GM18526 (cell line): ENCODE data around the gene GRAMD1A.

ENCODE experiments used
- POLR2A ChIP-seq: IDR thresholded peaks from 3 replicates; pipeline ENCODE4 v1.6.1; 2011; ENCODE audit not compliant: insufficient read length; ENCODE audit errors: extremely low read depth

Gene GRAMD1A

DNA sequence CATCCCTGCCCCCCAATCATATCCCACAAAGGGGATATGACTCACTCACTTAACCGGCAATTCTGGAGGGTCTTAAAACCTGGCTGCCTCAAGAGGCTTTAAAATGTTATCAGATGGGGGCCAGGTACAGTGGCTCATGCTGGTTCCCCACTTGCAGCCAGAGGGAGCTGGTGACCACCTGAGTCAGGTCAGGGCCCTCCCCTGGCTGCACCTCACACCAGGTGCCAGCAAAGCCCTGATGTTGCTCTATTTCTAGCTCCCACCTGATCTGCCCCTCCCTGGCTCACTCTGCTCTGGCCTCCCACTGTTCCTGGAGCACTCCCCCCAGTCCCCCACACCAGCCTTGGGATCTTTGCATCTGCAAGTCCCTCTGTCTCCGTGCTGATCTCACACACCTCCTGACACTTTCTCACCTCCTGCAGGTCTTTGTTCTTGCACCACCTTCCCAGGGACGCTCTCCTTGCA is 55.6 kb downstream of the GRAMD1A start:
- TF ChIP-seq POLR2A = no peak

DNA sequence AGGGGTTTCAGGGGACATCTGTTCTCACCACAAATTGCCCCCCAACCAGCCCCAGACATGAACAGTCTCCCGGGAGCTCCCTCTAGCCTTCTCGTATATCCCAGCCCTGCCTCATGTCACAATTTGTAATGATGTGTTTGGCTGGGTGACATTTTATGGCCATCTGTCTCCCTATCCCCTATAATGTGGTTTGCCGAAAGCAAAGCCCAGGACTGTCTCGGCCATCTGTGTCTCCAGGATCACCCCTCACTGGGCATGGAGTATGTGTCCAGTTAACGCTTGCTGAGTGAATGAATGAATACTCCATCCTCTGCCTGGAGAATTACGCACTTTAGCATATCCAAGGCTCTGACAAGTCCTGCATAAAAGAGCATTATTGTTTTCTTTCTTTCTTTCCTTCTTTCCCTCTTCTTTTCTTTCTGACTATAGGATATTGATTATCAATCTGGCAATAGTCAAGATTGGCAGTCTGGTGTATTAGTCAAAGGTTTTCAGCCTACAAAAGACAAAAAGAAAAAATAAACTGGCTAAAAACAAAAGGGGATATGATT is 56.5 kb downstream of the GRAMD1A start:
- no peak for TF ChIP-seq POLR2A

DNA sequence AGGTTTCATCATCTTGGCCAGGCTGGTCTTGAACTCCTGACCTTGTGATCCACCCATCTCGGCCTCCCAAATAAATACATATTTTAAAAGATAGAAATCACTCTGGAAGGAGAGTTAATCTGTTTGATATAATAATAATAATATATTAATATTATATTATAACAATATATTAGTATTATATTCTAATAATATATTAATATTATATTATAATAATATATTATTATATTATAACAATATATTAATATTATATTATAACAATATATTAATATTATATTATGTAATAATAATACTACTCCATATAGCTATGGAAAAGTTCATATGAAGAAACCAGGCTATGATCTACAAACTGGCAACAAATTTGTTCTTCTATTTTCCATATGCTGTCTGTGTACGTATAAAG is 58.2 kb downstream of the GRAMD1A start:
- no peak for TF ChIP-seq POLR2A

DNA sequence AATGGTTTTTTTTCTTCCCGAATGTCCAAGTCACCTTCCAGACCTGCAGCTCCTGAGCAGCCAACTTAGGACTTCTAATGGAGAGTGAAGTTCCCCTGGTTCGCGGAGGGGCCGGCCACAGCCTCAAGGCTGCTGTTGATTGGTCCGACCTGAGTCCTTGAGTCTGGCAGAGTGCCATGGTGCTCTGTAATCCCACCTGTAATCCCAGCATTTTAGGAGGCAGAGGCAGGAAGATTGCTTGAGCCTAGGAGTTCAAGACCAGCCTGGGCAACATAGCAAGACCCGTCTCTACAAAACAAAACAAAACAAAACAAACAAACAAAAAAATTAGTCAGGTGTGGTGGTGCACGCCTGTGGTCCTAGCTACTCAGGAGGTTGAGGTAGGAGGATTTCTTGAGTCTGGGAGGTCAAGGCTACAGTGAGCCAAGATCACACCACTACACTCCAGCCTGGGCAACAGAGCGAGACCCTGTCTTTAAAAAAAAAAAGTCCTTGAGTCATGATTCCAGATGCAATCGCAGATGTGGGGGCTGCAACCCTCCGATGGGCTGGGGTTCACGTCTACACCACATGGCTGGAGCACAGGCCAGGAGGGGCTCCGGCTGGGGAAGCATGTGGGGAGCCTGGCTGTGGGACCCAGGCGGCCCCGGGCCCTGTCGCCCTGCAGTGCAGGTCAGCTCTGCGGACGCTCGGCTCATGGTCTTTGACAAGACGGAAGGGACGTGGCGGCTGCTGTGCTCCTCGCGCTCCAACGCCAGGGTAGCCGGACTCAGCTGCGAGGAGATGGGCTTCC is 59.1 kb downstream of the GRAMD1A start:
- TF ChIP-seq POLR2A = no peak

DNA sequence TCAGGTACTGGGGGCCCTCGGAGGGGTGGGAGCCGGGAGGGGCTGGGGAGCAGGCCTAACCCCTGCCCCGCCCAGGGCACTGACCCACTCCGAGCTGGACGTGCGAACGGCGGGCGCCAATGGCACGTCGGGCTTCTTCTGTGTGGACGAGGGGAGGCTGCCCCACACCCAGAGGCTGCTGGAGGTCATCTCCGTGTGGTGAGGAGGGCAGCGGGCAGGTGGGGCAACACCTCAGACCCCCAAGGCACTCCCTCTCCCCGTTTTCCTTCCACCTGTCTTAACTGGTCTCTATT is 59.6 kb downstream of the GRAMD1A start:
- no peak for TF ChIP-seq POLR2A

DNA sequence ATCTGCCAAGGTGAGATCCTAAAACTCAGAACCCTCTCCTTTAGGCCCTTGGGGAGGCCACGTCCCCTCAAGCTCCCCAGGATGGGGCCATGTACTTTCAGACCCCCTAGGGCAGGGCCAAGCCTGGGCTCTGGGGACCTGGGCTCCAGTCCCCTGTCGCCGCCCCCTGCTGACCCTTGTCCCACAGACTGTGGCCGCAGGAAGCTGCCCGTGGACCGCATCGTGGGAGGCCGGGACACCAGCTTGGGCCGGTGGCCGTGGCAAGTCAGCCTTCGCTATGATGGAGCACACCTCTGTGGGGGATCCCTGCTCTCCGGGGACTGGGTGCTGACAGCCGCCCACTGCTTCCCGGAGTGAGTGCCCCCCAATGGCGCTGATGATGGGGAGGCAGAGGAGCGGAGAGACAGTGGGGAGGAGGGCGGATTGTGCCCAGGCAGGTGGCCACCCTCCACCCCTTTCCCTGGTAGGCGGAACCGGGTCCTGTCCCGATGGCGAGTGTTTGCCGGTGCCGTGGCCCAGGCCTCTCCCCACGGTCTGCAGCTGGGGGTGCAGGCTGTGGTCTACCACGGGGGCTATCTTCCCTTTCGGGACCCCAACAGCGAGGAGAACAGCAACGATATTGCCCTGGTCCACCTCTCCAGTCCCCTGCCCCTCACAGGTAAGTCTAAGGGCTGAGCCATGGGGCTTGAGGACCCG is 60.2 kb downstream of the GRAMD1A start:
- TF ChIP-seq POLR2A = no peak

DNA sequence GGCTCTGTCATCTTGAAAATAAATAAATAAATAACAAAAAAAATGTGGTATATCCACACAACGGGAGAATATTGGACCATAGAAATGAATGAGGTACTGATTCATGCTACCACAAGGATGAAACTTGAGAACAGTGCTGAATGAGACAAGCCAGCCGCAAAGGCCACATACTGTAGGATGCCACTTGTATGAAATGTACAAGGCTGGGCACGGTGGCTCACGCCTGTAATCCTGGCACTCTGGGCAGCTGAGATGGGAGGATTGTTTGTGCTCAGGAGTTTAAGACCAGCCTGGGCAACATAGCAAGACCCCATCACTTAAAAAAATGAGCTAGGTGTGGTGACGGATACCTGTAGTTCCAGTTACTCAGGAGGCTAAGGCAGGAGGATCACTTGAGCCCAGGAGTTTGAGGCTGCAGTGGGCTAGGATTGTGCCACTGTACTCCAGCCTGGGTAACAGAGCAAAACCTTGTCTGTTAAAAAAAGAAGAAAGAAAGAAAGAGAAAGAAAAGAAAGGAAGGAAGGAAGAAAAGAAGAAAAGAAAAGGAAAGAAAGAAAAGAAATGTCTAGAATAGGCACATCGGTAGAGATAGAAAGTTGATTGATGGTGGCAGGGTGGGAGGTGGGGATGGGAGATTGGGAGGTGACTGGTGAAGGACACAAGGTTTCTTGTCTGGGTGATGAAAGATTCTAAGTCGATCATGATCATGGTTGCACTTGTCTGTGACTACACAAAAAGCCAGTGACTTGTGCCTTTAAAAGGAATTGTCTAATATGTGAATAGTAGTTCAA is 61.7 kb downstream of the GRAMD1A start:
- no peak for TF ChIP-seq POLR2A

DNA sequence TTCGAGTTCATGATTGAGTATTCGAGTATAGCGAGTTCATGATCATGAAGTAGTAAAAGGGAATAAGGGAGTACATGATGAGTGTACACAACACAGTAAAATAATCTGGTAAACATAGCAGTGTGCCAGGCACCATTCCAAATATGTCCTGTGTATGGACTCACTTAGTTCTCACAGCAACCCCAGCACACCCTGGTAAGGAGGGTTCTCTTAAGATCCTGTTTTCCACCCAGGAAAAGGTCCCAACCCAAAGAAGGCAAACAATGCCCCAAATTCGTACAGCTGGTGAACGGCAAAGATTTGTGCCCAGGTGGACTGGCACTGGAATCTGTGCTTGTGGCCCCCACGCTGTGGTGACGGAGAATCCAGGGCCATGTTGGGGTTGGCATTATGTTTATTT is 62.8 kb downstream of the GRAMD1A start:
- no peak for TF ChIP-seq POLR2A

DNA sequence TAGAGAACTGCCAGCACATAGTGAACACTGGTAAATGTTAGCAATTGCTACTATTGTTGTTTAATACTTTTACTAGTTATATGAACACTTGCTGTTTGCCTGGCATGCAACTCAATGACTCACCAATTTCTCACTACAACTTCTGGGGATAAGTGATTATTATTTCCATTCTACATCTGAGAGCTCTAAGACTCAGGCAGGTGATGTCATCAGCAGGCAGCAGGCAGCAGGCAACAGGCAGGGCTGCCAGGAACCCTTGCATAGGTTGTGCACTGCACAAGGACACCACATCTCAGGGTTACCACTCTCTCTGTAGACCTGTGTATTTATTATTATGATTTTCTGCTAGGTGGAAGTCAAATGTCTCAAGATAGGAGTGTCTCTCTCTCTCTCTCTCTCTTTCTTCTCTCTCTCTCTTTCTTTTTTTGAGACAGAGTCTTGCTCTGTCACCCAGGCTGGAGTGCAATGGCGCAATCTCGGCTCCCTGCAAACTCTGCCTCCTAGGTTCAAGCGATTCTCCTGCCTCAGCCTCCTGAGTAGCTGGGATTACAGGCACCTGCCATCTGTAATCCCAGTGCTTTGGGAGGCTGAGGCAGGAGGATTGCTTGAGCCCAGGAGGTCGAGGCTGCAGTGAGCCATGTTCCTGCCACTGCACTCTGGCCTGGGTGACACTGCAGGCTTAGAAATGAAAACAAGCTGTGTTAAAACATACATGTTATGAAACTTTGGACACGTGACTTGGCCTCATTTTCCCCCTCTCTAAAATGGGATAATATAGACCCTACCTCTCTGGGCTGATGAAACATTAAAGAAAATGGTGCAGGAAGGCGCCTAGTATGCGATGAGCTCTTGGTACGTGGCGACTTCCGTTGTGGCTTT is 64.1 kb downstream of the GRAMD1A start:
- no peak for TF ChIP-seq POLR2A

DNA sequence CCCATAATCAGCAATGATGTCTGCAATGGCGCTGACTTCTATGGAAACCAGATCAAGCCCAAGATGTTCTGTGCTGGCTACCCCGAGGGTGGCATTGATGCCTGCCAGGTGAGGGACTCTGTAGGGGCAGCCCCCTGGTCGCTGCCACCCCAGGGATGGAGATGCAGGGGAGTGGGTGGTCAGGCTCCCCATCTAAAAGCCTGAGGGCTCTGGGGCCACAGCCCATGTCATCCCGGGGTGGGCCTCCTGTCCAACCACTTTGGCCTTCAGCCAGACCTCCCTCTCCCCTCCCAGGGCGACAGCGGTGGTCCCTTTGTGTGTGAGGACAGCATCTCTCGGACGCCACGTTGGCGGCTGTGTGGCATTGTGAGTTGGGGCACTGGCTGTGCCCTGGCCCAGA is 65.5 kb downstream of the GRAMD1A start:
- no peak for TF ChIP-seq POLR2A

DNA sequence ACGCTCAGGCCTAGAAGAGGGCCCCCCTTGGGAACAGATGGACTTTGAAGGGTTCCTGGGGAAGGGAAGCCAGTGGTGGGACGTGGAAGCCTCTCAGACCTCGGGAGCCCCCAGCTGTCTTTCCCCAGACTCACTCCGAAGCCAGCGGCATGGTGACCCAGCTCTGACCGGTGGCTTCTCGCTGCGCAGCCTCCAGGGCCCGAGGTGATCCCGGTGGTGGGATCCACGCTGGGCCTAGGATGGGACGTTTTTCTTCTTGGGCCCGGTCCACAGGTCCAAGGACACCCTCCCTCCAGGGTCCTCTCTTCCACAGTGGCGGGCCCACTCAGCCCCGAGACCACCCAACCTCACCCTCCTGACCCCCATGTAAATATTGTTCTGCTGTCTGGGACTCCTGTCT is 66.0 kb downstream of the GRAMD1A start:
- TF ChIP-seq POLR2A = no peak

DNA sequence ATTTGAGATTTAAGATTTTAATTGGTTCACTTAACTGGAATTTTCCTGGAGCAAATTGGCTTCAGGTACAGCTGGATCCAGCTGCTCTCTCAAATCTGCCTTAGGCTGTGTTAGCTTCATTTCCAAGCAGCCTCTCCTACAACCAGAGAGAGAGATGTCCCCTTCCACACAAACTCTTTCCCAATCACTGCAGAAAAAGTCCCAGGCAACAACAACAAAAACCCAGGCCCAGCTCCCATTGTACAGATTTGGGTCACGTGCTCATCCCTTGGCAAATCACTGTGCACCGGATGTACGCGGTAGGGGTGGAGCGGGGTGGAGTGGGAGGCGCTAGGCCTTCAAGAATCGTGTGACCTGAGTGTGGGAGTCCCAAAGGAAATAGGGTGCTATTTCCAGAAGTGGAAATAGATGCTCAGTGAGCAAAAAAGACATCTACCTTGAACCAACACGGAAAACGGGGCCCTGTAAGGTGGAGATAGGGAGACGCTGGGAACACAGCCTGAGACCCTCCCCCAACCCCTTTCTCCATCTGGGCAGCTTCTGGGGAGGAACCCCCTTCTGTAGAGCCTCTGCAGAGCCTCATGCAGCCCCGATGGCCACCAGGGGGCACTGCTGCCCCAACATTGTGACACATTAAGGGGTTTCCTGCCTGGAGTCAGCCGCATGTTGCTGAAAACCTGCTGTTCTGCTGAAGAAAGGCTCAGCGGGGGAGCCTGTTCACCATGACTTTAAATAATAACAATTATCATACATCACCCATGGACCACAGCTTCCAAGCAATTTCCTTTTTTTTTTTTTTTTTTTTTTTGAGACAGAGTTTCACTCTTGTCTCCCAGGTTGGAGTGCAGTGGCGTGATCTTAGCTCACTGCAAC is 66.8 kb downstream of the GRAMD1A start:
- no peak for TF ChIP-seq POLR2A

DNA sequence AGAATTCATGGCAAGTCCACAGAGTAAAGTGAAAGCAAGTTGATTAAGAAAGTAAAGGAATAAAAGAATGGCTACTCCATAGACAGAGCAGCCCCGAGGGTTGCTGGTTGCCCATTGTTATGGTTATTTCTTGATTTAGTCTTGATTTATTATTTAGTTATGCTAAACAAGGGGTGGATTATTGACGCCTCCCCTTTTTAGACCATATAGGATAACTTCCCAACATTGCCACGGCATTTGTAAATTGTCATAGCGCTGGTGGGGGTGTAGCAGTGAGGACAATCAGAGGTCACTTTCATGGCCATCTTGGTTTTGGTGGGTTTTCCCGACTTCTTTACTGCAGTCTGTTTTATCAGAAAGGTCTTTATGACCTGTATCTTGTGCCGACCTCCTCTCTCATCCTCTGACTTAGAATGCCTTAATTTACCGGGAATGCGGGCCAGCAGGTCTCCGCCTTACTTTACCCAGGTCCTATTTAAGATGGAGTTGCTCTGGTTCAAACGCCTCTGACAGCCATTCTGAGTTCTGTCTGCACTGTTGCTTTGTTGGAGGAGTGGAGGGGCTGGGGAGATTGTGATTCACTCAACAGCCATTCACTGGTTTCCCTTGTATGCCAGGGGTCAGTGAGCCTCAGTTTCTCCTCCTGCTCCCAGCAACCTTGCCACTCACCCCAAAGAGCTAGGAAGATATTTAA is 69.0 kb downstream of the GRAMD1A start:
- TF ChIP-seq POLR2A = no peak
